Right forelimb (tissue), 1 donor: ENCODE results near the gene CRADD.
"Not testable (repeated sequence)": the region's sequence is repeated elsewhere in the genome, so short reads cannot be mapped to it uniquely, and the experiment has no call there.

Experiments
- DNase-seq: peaks from one replicate; pipeline ENCODE4 v3.0.0-alpha.2; 2018

CRADD gene

GRCh38 chr12:93850481-93851256 is 173.5 kb downstream of the CRADD start:
- no peak for DNase-seq

- DNase-seq: no peak
Measured at GRCh38 chr12:93851257-93851671, 174.1 kb downstream of the CRADD start.

- no peak for DNase-seq
Measured at GRCh38 chr12:93852173-93852591, 175.0 kb downstream of the CRADD start.

- no peak for DNase-seq
Measured at GRCh38 chr12:93853698-93854478, 176.7 kb downstream of the CRADD start.

GRCh38 chr12:93855261-93855660 is 178.1 kb downstream of the CRADD start:
- no peak for DNase-seq

- DNase-seq: no peak
Measured at GRCh38 chr12:93856611-93857010, 179.4 kb downstream of the CRADD start.

- DNase-seq: no peak
Measured at GRCh38 chr12:93857279-93857938, 180.2 kb downstream of the CRADD start.

GRCh38 chr12:93857991-93858447 is 180.8 kb downstream of the CRADD start:
- no peak for DNase-seq

GRCh38 chr12:93860668-93861373 is 183.6 kb downstream of the CRADD start:
- DNase-seq: no peak

GRCh38 chr12:93862424-93862823 is 185.2 kb downstream of the CRADD start:
- no peak for DNase-seq

- no peak for DNase-seq
Measured at GRCh38 chr12:93865751-93866150, 188.6 kb downstream of the CRADD start.

- peak; percentile 32 for DNase-seq
Measured at GRCh38 chr12:93868771-93869170, 191.6 kb downstream of the CRADD start.

- DNase-seq: peak; percentile 11
Measured at GRCh38 chr12:93870020-93870795, 193.0 kb downstream of the CRADD start.

- not testable (repeated sequence) for DNase-seq
Measured at GRCh38 chr12:93871566-93871965, 194.4 kb downstream of the CRADD start.

GRCh38 chr12:93873561-93873960 is 196.4 kb downstream of the CRADD start:
- DNase-seq: no peak

GRCh38 chr12:93875157-93875556 is 198.0 kb downstream of the CRADD start:
- no peak for DNase-seq

GRCh38 chr12:93876360-93876759 is 199.2 kb downstream of the CRADD start:
- DNase-seq: no peak

GRCh38 chr12:93877446-93877845 is 200.3 kb downstream of the CRADD start:
- DNase-seq: no peak

GRCh38 chr12:93879476-93880421 is 202.6 kb downstream of the CRADD start:
- DNase-seq: no peak

- no peak for DNase-seq
Measured at GRCh38 chr12:93880853-93881522, 203.8 kb downstream of the CRADD start.
